Tibial nerve (tissue), 4 donors: Measurements from ENCODE around the gene CEP85L. TPM values are rescaled to one million over a fixed set of nuclear protein-coding genes. Genes with fewer than 3 reads are reported as not detected.

Experiments
- DNase-seq, 2 donors: peaks; one replicate each; pipeline ENCODE4 v3.0.0-alpha.2; 2019; ENCODE audit warnings: low spot score in 2 of 2
- H3K27ac ChIP-seq, 4 donors: fragments of 200-600 bp; sonication (generic) in 3 of 4; one replicate each; pipeline ENCODE4 v1.5.1; 2017 to 2019; ENCODE audit warnings: mild to moderate bottlenecking in 1 of 4
- H3K27me3 ChIP-seq, 2 donors: fragments of 200-600 bp; sonication (generic) in 1 of 2; one replicate each; pipeline versions ENCODE4 v1.5.1 to v1.6.0; 2017 to 2019
- H3K36me3 ChIP-seq, 3 donors: fragments of 200-600 bp; sonication (generic); one replicate each; pipeline ENCODE4 v1.5.1; 2018 to 2019
- H3K4me1 ChIP-seq, 4 donors: fragments of 200-600 bp; sonication (generic) in 3 of 4; one replicate each; pipeline ENCODE4 v1.5.1; 2017 to 2019
- H3K4me3 ChIP-seq, 4 donors: fragments of 200-600 bp; sonication (generic) in 3 of 4; one replicate each; pipeline ENCODE4 v1.5.1; 2017 to 2019; ENCODE audit warnings: mild to moderate bottlenecking in 1 of 4, moderate library complexity in 1 of 4
- H3K9me3 ChIP-seq, 4 donors: fragments of 200-600 bp; sonication (generic) in 3 of 4; one replicate each; pipeline ENCODE4 v1.5.1; 2017 to 2019
- EP300 ChIP-seq, 2 donors: sonication (generic); formaldehyde crosslinking; IDR thresholded peaks; one replicate each; pipeline ENCODE4 v1.6.1; 2017; ENCODE audit warnings: antibody characterized with exemption in 2 of 2, mild to moderate bottlenecking in 1 of 2
- POLR2A ChIP-seq, 2 donors: fragments of 450-650 bp; IDR thresholded peaks; one replicate each; pipeline ENCODE4 v1.6.1; 2017; ENCODE audit warnings: antibody characterized with exemption in 2 of 2, mild to moderate bottlenecking in 2 of 2, moderate library complexity in 2 of 2
- WGBS, 2 donors: methylation state at CpG; one replicate each; pipeline ENCODE4 v1.1.5; 2018; 5-methylcytosine and 5-hydroxymethylcytosine counted together
- total RNA-seq, 4 donors: library from RNA; depleted of rRNA; stranded (reverse); fragments of >200 nt; gene quantifications; one replicate each; pipeline ENCODE4 v1.1.0, GENCODE V29; 2016
- TF ChIP-seq, protein P1 (sequence below), 5 experiments: fragments of 200-600 bp in 3 of 5; fragments of 450-650 bp in 2 of 5; sonication (generic) in 3 of 5; IDR thresholded peaks; one replicate each; pipeline ENCODE4 v1.5.1; 2016 to 2019; ENCODE audit warnings: antibody characterized with exemption in 5 of 5, mild to moderate bottlenecking in 3 of 5, moderate library complexity in 2 of 5

CEP85L gene
- total RNA-seq, 4 donors from 2014 or later: 26.7 to 47.4 (median 37.8) TPM

DNA sequence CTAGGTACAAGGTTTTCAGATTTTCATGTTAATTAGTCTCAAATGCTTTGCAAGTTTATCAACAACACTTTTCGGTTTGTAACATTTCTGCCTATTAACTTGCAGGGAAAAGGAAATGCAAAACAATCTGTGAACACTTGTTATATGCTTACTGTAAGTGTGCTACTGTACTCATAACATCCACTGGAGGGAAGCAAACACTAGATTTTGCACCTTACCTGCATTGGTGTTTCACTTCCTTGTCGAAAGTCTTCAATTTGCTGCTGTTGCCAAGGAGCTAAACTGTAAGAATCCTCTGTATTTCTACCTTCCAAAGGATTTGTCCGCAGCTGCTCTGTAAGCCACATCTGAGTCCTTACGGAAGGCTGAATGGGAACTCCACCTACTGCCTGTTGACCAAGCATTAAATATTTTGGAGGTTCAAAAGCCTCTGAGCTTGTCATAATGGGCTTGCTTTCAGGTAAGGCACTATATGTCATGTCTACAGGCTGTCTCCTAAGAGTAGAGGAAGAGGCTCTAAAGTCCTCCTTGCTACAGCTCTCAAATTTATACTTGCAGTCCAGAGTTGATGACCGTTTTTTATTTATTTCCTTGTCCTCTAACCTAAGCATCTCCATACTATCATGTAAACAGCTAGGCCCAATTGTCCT is 86.0 kb downstream of the CEP85L start:
- Histone ChIP-seq H3K27me3 (no peaks in the 10 kb centered on the region), H3K4me1 (peaks cover 0 to 52% (median 11%) of the 10 kb centered on the region in 4 donors), H3K4me3 (no peak overlapping the region), H3K27ac (no peak overlapping the region), H3K36me3 (peaks cover 0 to 7% (median 0%) of the 10 kb centered on the region in 3 donors), H3K9me3 (no peaks in the 10 kb centered on the region)
- no peak for DNase-seq
- WGBS, 2 donors: 76 to 78% methylated on average over 5 of the region's 5 CpGs
- TF ChIP-seq EP300 (IDR thresholded peaks at IDR 0.05): no peak
- TF ChIP-seq, protein P1, sequence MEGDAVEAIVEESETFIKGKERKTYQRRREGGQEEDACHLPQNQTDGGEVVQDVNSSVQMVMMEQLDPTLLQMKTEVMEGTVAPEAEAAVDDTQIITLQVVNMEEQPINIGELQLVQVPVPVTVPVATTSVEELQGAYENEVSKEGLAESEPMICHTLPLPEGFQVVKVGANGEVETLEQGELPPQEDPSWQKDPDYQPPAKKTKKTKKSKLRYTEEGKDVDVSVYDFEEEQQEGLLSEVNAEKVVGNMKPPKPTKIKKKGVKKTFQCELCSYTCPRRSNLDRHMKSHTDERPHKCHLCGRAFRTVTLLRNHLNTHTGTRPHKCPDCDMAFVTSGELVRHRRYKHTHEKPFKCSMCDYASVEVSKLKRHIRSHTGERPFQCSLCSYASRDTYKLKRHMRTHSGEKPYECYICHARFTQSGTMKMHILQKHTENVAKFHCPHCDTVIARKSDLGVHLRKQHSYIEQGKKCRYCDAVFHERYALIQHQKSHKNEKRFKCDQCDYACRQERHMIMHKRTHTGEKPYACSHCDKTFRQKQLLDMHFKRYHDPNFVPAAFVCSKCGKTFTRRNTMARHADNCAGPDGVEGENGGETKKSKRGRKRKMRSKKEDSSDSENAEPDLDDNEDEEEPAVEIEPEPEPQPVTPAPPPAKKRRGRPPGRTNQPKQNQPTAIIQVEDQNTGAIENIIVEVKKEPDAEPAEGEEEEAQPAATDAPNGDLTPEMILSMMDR (IDR thresholded peaks at IDR 0.05): peak; percentile 11 to 43 (median 26)

DNA sequence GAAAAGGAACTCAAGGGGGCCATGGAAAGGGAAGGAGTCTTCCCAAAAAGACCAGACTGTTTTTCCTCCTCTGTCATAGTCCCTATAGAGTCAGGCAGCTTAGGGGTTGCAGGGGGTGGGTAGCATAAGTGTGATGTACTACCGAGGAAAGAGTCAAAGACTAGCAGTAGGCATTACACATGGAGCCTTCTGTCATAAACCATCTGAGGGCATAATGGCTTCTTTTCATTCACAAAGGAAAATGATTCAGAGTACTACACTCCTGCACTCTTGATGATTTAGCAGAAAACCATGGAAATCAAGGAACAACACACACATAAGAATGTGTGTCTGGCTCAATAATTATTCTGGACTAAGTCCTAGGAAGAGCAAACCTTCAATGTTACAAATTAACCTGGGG is 88.4 kb downstream of the CEP85L start:
- peak overlapping the region in 1 of 4 donors; percentile 32 for H3K27ac ChIP-seq

DNA sequence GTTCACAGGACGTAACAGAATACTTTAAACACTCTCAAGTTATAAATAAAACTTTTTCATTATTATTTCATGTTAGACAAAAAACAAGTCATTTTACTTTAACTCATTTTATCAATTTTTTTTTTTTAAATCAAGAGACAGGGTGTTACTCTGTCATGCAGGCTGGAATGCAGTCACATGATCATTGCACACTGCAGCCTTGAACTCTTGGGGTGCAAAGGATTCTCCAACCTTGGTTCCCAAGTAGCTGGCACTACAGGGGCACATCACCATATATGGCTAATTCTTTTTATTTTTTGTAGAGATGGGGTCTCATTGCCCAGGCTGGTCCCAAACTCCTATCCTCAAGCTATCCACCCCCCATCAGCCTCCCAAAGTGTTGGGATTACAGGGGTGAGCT is 89.1 kb downstream of the CEP85L start:
- Histone ChIP-seq H3K4me1 (peaks cover 0 to 56% (median 20%) of the 10 kb centered on the region in 4 donors), H3K4me3 (no peak overlapping the region), H3K36me3 (peaks cover 0 to 7% (median 0%) of the 10 kb centered on the region in 3 donors), H3K9me3 (no peaks in the 10 kb centered on the region), H3K27me3 (no peaks in the 10 kb centered on the region), H3K27ac (peak overlapping the region in 1 of 4 donors; percentile 32)
- TF ChIP-seq, protein P1 (IDR thresholded peaks at IDR 0.05): no peak
- no peak for TF ChIP-seq POLR2A (IDR thresholded peaks at IDR 0.05)
- no peak for TF ChIP-seq EP300 (IDR thresholded peaks at IDR 0.05)
- WGBS, 2 donors: 45 to 47% methylated on average over 1 of the region's 1 CpG
- DNase-seq: no peak

More for the DNA sequence above, 88.4 kb downstream of the CEP85L start:
- no peaks in the 10 kb centered on the region for H3K27me3 ChIP-seq
- TF ChIP-seq EP300 (IDR thresholded peaks at IDR 0.05): no peak
- TF ChIP-seq, protein P1 (IDR thresholded peaks at IDR 0.05): no peak
- no peak for TF ChIP-seq POLR2A (IDR thresholded peaks at IDR 0.05)
- H3K9me3 ChIP-seq: no peaks in the 10 kb centered on the region
- WGBS, 2 donors: 39 to 42% methylated on average over 1 of the region's 1 CpG
- peaks cover 0 to 7% (median 0%) of the 10 kb centered on the region in 3 donors for H3K36me3 ChIP-seq
- H3K4me1 ChIP-seq: peaks cover 0 to 59% (median 20%) of the 10 kb centered on the region in 4 donors
- H3K4me3 ChIP-seq: no peak overlapping the region
- DNase-seq: no peak

DNA sequence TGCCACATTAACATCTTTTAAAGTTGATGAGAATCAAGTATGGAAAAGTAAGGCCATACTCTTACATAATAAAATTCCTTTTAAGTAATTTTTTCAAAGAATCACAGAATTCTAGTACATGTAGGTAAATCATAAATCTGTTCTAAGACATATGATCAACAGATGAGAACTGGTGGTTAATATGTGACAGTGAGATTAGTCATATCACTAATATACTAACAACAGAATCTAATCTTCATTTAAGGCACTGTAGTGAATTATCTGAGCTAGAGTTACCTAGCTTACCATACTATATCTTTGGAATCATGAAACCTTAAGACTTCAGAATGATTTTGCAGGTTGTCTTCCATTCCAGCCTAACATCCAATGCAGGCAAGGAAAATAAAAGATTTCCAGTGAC is 91.7 kb downstream of the CEP85L start:
- Histone ChIP-seq H3K9me3 (no peaks in the 10 kb centered on the region), H3K27me3 (no peaks in the 10 kb centered on the region), H3K36me3 (peaks cover 0 to 13% (median 0%) of the 10 kb centered on the region in 3 donors), H3K4me3 (no peak overlapping the region), H3K4me1 (peaks cover 0 to 39% (median 17%) of the 10 kb centered on the region in 4 donors), H3K27ac (peak overlapping the region in 1 of 4 donors; percentile 52)
- TF ChIP-seq POLR2A (IDR thresholded peaks at IDR 0.05) (no peak), EP300 (IDR thresholded peaks at IDR 0.05) (no peak)
- TF ChIP-seq, protein P1 (IDR thresholded peaks at IDR 0.05): no peak
- DNase-seq: no peak

DNA sequence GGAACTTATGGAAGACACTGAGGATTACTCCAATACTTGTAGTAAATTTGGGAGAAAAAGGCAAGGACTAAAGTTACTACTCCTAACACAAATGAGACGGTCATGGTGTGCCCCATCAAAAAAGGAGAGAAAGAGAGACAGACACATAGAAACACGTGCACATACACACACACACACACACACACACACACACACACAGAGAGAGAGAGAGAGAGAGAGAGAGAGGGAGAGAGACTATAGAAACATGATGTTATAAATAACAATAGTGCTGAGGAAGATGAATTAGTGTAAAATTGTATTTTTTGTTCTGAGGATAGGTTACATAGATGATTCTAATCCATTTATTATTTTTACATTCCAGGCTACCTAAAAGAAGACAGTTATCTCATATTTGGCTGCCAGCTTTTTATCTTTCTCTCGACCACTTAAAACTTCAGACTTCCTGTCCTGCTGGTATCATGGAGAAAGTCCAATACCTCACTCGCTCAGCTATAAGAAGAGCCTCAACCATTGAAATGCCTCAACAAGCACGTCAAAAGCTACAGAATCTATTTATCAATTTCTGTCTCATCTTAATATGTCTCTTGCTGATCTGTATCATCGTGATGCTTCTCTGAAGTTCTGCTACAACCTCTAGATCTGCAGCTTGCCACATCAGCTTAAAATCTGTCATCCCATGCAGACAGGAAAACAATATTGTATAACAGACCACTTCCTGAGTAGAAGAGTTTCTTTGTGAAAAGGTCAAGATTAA is 92.8 kb downstream of the CEP85L start:
- Histone ChIP-seq H3K4me1 (peaks cover 0 to 40% (median 17%) of the 10 kb centered on the region in 4 donors), H3K36me3 (peaks cover 0 to 14% (median 0%) of the 10 kb centered on the region in 3 donors), H3K4me3 (no peak overlapping the region), H3K27ac (peak overlapping the region in 1 of 4 donors; percentile 52), H3K9me3 (no peaks in the 10 kb centered on the region), H3K27me3 (no peaks in the 10 kb centered on the region)
- WGBS, 2 donors: 42 to 54% methylated on average over 6 of the region's 6 CpGs
- no peak for DNase-seq
- TF ChIP-seq EP300 (IDR thresholded peaks at IDR 0.05) (no peak), POLR2A (IDR thresholded peaks at IDR 0.05) (no peak)
- TF ChIP-seq, protein P1 (IDR thresholded peaks at IDR 0.05): no peak
